SK-N-SH treated with all-trans-retinoic acid at 6 μM for 48 hours (cell line): Measurements from ENCODE around the gene GPBP1.

Experiments
- ISL1 ChIP-seq: fragments of 250-450 bp; sonication (Bioruptor Pico); IDR thresholded peaks from 2 replicates; pipeline ENCODE4 v2.1.2; 2022; ENCODE audit warnings: mild to moderate bottlenecking, moderate library complexity
- POU6F1 ChIP-seq: fragments of 250-450 bp; sonication (Bioruptor Pico); IDR thresholded peaks from 2 replicates; pipeline ENCODE4 v1.8.0; 2021; ENCODE audit warnings: low read depth, mild to moderate bottlenecking, moderate library complexity, borderline replicate concordance
- TCF4 ChIP-seq: fragments of 250-450 bp; sonication (Bioruptor Pico); IDR thresholded peaks from 2 replicates; pipeline ENCODE4 v1.8.0; 2021; ENCODE audit warnings: mild to moderate bottlenecking, moderate library complexity, borderline replicate concordance
- ZC3H10 ChIP-seq: fragments of 250-450 bp; sonication (Bioruptor Pico); IDR thresholded peaks from 2 replicates; pipeline ENCODE4 v1.5.1; 2021; ENCODE audit warnings: mild to moderate bottlenecking, moderate library complexity
- TF ChIP-seq, protein P1 (sequence below): fragments of 250-450 bp; sonication (Bioruptor Pico); IDR thresholded peaks from 2 replicates; pipeline ENCODE4 v1.8.0; 2020; ENCODE audit warnings: mild to moderate bottlenecking, moderate library complexity, borderline replicate concordance

- TF ChIP-seq, protein P1, sequence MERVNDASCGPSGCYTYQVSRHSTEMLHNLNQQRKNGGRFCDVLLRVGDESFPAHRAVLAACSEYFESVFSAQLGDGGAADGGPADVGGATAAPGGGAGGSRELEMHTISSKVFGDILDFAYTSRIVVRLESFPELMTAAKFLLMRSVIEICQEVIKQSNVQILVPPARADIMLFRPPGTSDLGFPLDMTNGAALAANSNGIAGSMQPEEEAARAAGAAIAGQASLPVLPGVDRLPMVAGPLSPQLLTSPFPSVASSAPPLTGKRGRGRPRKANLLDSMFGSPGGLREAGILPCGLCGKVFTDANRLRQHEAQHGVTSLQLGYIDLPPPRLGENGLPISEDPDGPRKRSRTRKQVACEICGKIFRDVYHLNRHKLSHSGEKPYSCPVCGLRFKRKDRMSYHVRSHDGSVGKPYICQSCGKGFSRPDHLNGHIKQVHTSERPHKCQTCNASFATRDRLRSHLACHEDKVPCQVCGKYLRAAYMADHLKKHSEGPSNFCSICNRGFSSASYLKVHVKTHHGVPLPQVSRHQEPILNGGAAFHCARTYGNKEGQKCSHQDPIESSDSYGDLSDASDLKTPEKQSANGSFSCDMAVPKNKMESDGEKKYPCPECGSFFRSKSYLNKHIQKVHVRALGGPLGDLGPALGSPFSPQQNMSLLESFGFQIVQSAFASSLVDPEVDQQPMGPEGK, result no peak
- TF ChIP-seq ISL1 (CRISPR knock-in tag), result no peak
- no peak for TF ChIP-seq ZC3H10 (CRISPR knock-in tag)
- no peak for TF ChIP-seq TCF4 (CRISPR knock-in tag)
- no peak for TF ChIP-seq POU6F1
Observed at GRCh38 chr5:57137401-57137800, 36.5 kb upstream of the GPBP1 start.
